ENCODE results near the gene TEPSIN. TPM values are rescaled to one million over a fixed set of nuclear protein-coding genes. Genes with fewer than 3 reads are reported as not detected.

Gene TEPSIN
- polyA plus RNA-seq, 1 donor from 2014 or later = 50.0 TPM

DNA sequence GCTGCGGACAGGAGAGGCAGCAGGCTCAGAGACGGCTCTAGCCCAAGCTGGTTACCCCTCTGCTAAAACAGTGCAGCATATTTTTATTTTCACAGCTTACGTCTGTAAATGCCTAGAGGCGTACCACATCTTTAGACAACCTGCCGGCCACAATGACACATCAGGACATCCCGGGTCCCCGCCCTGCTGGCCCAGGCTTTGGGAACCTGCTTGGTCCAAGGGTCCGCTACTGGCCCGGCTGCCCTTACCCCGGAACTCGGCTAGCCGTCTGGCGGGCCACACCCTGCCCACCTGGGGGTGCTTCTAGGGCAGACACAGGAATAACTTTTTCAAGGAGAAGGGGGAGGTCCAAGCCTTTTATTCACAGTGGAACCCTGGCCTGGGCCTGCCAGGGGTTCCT lies 20.4 kb downstream of the TEPSIN start:
- no peaks in the 10 kb centered on the region for H3F3A ChIP-seq (ENCODE audit: insufficient read depth, low read length, poor library complexity, severe bottlenecking)
- no peak overlapping the region for H3K27ac ChIP-seq (ENCODE audit: low read length)
- no peak overlapping the region for H3K4me3 ChIP-seq (ENCODE audit: low read length)
- no peaks in the 10 kb centered on the region for H3K9me3 ChIP-seq (ENCODE audit: low read length)
- no peaks in the 10 kb centered on the region for H3K36me3 ChIP-seq (ENCODE audit: insufficient read depth, low read length)
- H3K79me2 ChIP-seq (replicated peaks; ENCODE audit: insufficient read depth, low read length) = peaks cover 14% of the 10 kb centered on the region
- TF ChIP-seq, protein P1, sequence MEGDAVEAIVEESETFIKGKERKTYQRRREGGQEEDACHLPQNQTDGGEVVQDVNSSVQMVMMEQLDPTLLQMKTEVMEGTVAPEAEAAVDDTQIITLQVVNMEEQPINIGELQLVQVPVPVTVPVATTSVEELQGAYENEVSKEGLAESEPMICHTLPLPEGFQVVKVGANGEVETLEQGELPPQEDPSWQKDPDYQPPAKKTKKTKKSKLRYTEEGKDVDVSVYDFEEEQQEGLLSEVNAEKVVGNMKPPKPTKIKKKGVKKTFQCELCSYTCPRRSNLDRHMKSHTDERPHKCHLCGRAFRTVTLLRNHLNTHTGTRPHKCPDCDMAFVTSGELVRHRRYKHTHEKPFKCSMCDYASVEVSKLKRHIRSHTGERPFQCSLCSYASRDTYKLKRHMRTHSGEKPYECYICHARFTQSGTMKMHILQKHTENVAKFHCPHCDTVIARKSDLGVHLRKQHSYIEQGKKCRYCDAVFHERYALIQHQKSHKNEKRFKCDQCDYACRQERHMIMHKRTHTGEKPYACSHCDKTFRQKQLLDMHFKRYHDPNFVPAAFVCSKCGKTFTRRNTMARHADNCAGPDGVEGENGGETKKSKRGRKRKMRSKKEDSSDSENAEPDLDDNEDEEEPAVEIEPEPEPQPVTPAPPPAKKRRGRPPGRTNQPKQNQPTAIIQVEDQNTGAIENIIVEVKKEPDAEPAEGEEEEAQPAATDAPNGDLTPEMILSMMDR (IDR thresholded peaks at IDR 0.05; ENCODE audit: poor library complexity, severe bottlenecking) = no peak
- TF ChIP-seq EZH2 (IDR thresholded peaks at IDR 0.05; ENCODE audit: borderline replicate concordance, insufficient read depth, low read length, poor library complexity, severe bottlenecking) = no peak
- no peak for TF ChIP-seq SMC3 (conservative IDR thresholded peaks at IDR 0.05; ENCODE audit: poor library complexity)
- TF ChIP-seq EP300 (conservative IDR thresholded peaks at IDR 0.05; ENCODE audit: poor library complexity, severe bottlenecking) = no peak
- TF ChIP-seq, protein P2, sequence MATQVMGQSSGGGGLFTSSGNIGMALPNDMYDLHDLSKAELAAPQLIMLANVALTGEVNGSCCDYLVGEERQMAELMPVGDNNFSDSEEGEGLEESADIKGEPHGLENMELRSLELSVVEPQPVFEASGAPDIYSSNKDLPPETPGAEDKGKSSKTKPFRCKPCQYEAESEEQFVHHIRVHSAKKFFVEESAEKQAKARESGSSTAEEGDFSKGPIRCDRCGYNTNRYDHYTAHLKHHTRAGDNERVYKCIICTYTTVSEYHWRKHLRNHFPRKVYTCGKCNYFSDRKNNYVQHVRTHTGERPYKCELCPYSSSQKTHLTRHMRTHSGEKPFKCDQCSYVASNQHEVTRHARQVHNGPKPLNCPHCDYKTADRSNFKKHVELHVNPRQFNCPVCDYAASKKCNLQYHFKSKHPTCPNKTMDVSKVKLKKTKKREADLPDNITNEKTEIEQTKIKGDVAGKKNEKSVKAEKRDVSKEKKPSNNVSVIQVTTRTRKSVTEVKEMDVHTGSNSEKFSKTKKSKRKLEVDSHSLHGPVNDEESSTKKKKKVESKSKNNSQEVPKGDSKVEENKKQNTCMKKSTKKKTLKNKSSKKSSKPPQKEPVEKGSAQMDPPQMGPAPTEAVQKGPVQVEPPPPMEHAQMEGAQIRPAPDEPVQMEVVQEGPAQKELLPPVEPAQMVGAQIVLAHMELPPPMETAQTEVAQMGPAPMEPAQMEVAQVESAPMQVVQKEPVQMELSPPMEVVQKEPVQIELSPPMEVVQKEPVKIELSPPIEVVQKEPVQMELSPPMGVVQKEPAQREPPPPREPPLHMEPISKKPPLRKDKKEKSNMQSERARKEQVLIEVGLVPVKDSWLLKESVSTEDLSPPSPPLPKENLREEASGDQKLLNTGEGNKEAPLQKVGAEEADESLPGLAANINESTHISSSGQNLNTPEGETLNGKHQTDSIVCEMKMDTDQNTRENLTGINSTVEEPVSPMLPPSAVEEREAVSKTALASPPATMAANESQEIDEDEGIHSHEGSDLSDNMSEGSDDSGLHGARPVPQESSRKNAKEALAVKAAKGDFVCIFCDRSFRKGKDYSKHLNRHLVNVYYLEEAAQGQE (IDR thresholded peaks at IDR 0.05; ENCODE audit: borderline replicate concordance) = no peak
- no peak for TF ChIP-seq MXI1 (conservative IDR thresholded peaks at IDR 0.05; ENCODE audit: poor library complexity, severe bottlenecking)
- no peak for TF ChIP-seq RAD21 (conservative IDR thresholded peaks at IDR 0.05)
- TF ChIP-seq POLR2AphosphoS5 (IDR thresholded peaks at IDR 0.05) = no peak
- TF ChIP-seq TAF1 (IDR thresholded peaks at IDR 0.05; ENCODE audit: low read depth) = no peak
- H3K4me2 ChIP-seq (ENCODE audit: low read length) = no peak overlapping the region
- H3K9ac ChIP-seq (ENCODE audit: low read length) = no peak overlapping the region
- H3K9me2 ChIP-seq (ENCODE audit: insufficient read depth, low read length) = no peaks in the 10 kb centered on the region
- H2AFZ ChIP-seq (ENCODE audit: low read depth, low read length) = no peak overlapping the region
- H3K27me3 ChIP-seq (ENCODE audit: insufficient read depth, low read depth, low read length) = no peaks in the 10 kb centered on the region
- H4K20me1 ChIP-seq (ENCODE audit: insufficient read depth) = no peaks in the 10 kb centered on the region

DNA sequence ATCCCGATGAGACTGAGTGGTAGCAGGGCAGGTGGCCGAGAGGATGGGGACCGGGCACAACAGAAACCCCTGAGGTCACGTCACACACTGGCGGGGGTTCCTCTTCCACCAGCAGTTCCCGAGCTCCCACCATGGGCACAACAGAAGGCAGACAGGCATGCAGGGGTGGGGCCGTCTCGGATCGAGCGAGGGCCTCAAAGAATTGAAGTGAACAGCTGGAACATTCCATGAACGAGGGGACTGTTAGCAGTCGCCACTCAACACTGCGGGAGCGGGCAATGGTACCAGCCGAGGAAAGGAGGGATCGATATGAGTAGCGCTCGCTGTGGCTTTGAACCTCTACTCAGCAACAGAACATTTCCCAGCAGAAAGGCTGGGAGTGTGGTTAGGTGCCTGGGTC lies 21.4 kb downstream of the TEPSIN start:
- Histone ChIP-seq H3K9me2 (ENCODE audit: insufficient read depth, low read length) (no peaks in the 10 kb centered on the region), H3K4me3 (ENCODE audit: low read length) (no peak overlapping the region), H3K79me2 (replicated peaks; ENCODE audit: insufficient read depth, low read length) (peaks cover 14% of the 10 kb centered on the region), H3K27me3 (ENCODE audit: insufficient read depth, low read depth, low read length) (no peaks in the 10 kb centered on the region), H4K20me1 (ENCODE audit: insufficient read depth) (no peaks in the 10 kb centered on the region), H3K9ac (ENCODE audit: low read length) (no peak overlapping the region), H2AFZ (ENCODE audit: low read depth, low read length) (no peak overlapping the region), H3K4me2 (ENCODE audit: low read length) (no peak overlapping the region), H3K27ac (ENCODE audit: low read length) (no peak overlapping the region), H3F3A (ENCODE audit: insufficient read depth, low read length, poor library complexity, severe bottlenecking) (no peaks in the 10 kb centered on the region), H3K36me3 (ENCODE audit: insufficient read depth, low read length) (no peaks in the 10 kb centered on the region), H3K9me3 (ENCODE audit: low read length) (no peaks in the 10 kb centered on the region)
- no peak for TF ChIP-seq RAD21 (conservative IDR thresholded peaks at IDR 0.05)
- no peak for TF ChIP-seq MXI1 (conservative IDR thresholded peaks at IDR 0.05; ENCODE audit: poor library complexity, severe bottlenecking)
- no peak for TF ChIP-seq EZH2 (IDR thresholded peaks at IDR 0.05; ENCODE audit: borderline replicate concordance, insufficient read depth, low read length, poor library complexity, severe bottlenecking)
- TF ChIP-seq TAF1 (IDR thresholded peaks at IDR 0.05; ENCODE audit: low read depth) = no peak
- TF ChIP-seq, protein P1 (IDR thresholded peaks at IDR 0.05; ENCODE audit: poor library complexity, severe bottlenecking) = no peak
- no peak for TF ChIP-seq POLR2AphosphoS5 (IDR thresholded peaks at IDR 0.05)
- TF ChIP-seq SMC3 (conservative IDR thresholded peaks at IDR 0.05; ENCODE audit: poor library complexity) = no peak
- no peak for TF ChIP-seq EP300 (conservative IDR thresholded peaks at IDR 0.05; ENCODE audit: poor library complexity, severe bottlenecking)
- TF ChIP-seq, protein P2 (IDR thresholded peaks at IDR 0.05; ENCODE audit: borderline replicate concordance) = no peak
